MM.1S (cell line): Measurements from ENCODE around the gene BCAS3.

ENCODE experiments used
- DNase-seq: peaks from one replicate; pipeline ENCODE4 v3.0.0-alpha.2; 2015
- H2AFZ ChIP-seq: fragments of 300-600 bp; sonication (generic); 2 replicates; pipeline ENCODE4 v1.6.0; 2016; ENCODE audit warnings: antibody characterized with exemption, low read length
- H3F3A ChIP-seq: fragments of 300-600 bp; sonication (generic); 2 replicates; pipeline ENCODE4 v1.6.1; 2016; ENCODE audit warnings: mild to moderate bottlenecking, antibody characterized with exemption, low read length, moderate library complexity, mixed read lengths; ENCODE audit not compliant: insufficient read depth
- H3K27ac ChIP-seq: fragments of 300-600 bp; sonication (generic); 2 replicates; pipeline ENCODE4 v1.5.1; 2016; ENCODE audit warnings: mild to moderate bottlenecking, low read length
- H3K27me3 ChIP-seq: fragments of 300-600 bp; sonication (generic); replicated peaks from 2 replicates; pipeline ENCODE4 v1.6.0; 2016; ENCODE audit warnings: low read length; ENCODE audit not compliant: insufficient read depth
- H3K36me3 ChIP-seq: fragments of 300-600 bp; sonication (generic); replicated peaks from 2 replicates; pipeline ENCODE4 v1.6.1; 2016; ENCODE audit warnings: mild to moderate bottlenecking, low read length, mixed read lengths; ENCODE audit not compliant: insufficient read depth
- H3K4me1 ChIP-seq: fragments of 300-600 bp; sonication (generic); 2 replicates; pipeline ENCODE4 v1.6.1; 2016; ENCODE audit warnings: low read length, mixed read lengths
- H3K4me2 ChIP-seq: fragments of 300-600 bp; sonication (generic); 2 replicates; pipeline ENCODE4 v1.6.0; 2016; ENCODE audit warnings: low read depth, low read length
- H3K4me3 ChIP-seq: fragments of 300-600 bp; sonication (generic); 2 replicates; pipeline ENCODE4 v1.5.1; 2016; ENCODE audit warnings: low read length, mixed read lengths
- H3K79me2 ChIP-seq: fragments of 300-600 bp; sonication (generic); 2 replicates; pipeline ENCODE4 v1.6.1; 2016; ENCODE audit warnings: mixed run types, low read length, mixed read lengths
- H3K9ac ChIP-seq: fragments of 300-600 bp; sonication (generic); 2 replicates; pipeline ENCODE4 v1.6.1; 2016; ENCODE audit warnings: low read length, mixed read lengths
- H3K9me2 ChIP-seq: fragments of 300-600 bp; sonication (generic); replicated peaks from 2 replicates; pipeline ENCODE4 v1.6.1; 2016; ENCODE audit warnings: mild to moderate bottlenecking, low read length, mixed read lengths; ENCODE audit not compliant: insufficient read depth
- H3K9me3 ChIP-seq: fragments of 300-600 bp; sonication (generic); replicated peaks from 2 replicates; pipeline ENCODE4 v1.6.1; 2016; ENCODE audit warnings: mild to moderate bottlenecking, low read length, mixed read lengths; ENCODE audit not compliant: insufficient read depth
- H4K20me1 ChIP-seq: fragments of 300-600 bp; sonication (generic); 2 replicates; pipeline ENCODE4 v1.6.1; 2016; ENCODE audit warnings: mild to moderate bottlenecking, low read length, moderate library complexity, mixed read lengths; ENCODE audit not compliant: insufficient read depth
- EZH2 ChIP-seq: fragments of 300-600 bp; sonication (generic); optimal IDR thresholded peaks from 2 replicates; pipeline ENCODE3; 2017; ENCODE audit warnings: low read depth, mild to moderate bottlenecking, antibody characterized with exemption, low read length, mixed read lengths
- EZH2phosphoT487 ChIP-seq: fragments of 300-600 bp; sonication (generic); IDR thresholded peaks from 2 replicates; pipeline ENCODE4 v1.6.1; 2018; ENCODE audit warnings: antibody characterized with exemption, low read length
- TF ChIP-seq, protein P1 (sequence below): fragments of 300-600 bp; sonication (generic); IDR thresholded peaks from 2 replicates; pipeline ENCODE4 v1.5.1; 2016; ENCODE audit warnings: antibody characterized with exemption, low read length, mixed read lengths

The BCAS3 gene

DNA sequence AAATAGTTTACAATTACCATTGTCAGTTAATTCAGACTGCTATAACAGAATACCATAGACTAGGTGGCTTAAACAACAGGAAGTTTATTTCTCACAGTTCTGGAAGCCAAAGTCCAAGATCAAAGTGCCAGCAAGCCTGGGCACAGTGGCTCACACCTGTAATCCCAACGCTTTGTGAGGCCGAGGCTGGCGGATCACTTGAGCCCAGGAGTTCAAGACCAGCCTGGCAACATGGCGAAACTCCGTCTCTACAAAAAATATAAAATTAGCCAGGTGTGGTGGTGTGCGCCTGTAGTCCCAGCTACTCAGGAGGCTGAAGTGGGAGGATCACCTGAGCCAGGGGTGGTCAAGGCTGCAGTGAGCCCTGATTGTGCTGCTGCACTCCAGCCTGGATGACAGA is 650.7 kb downstream of the BCAS3 start:
- H3K9me3 ChIP-seq: no peaks in the 10 kb centered on the region
- H3F3A ChIP-seq: no peaks in the 10 kb centered on the region
- H3K9ac ChIP-seq: no peak overlapping the region
- H3K27ac ChIP-seq: no peak overlapping the region
- H3K36me3 ChIP-seq: no peaks in the 10 kb centered on the region
- no peaks in the 10 kb centered on the region for H3K79me2 ChIP-seq
- TF ChIP-seq, protein P1, sequence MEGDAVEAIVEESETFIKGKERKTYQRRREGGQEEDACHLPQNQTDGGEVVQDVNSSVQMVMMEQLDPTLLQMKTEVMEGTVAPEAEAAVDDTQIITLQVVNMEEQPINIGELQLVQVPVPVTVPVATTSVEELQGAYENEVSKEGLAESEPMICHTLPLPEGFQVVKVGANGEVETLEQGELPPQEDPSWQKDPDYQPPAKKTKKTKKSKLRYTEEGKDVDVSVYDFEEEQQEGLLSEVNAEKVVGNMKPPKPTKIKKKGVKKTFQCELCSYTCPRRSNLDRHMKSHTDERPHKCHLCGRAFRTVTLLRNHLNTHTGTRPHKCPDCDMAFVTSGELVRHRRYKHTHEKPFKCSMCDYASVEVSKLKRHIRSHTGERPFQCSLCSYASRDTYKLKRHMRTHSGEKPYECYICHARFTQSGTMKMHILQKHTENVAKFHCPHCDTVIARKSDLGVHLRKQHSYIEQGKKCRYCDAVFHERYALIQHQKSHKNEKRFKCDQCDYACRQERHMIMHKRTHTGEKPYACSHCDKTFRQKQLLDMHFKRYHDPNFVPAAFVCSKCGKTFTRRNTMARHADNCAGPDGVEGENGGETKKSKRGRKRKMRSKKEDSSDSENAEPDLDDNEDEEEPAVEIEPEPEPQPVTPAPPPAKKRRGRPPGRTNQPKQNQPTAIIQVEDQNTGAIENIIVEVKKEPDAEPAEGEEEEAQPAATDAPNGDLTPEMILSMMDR: no peak
- no peak for TF ChIP-seq EZH2
- no peak for TF ChIP-seq EZH2phosphoT487
- H3K4me2 ChIP-seq: no peak overlapping the region
- H4K20me1 ChIP-seq: no peaks in the 10 kb centered on the region
- H3K9me2 ChIP-seq: no peaks in the 10 kb centered on the region
- no peak overlapping the region for H3K4me3 ChIP-seq
- no peak for DNase-seq
- H2AFZ ChIP-seq: no peak overlapping the region
- H3K4me1 ChIP-seq: no peaks in the 10 kb centered on the region
- no peaks in the 10 kb centered on the region for H3K27me3 ChIP-seq

DNA sequence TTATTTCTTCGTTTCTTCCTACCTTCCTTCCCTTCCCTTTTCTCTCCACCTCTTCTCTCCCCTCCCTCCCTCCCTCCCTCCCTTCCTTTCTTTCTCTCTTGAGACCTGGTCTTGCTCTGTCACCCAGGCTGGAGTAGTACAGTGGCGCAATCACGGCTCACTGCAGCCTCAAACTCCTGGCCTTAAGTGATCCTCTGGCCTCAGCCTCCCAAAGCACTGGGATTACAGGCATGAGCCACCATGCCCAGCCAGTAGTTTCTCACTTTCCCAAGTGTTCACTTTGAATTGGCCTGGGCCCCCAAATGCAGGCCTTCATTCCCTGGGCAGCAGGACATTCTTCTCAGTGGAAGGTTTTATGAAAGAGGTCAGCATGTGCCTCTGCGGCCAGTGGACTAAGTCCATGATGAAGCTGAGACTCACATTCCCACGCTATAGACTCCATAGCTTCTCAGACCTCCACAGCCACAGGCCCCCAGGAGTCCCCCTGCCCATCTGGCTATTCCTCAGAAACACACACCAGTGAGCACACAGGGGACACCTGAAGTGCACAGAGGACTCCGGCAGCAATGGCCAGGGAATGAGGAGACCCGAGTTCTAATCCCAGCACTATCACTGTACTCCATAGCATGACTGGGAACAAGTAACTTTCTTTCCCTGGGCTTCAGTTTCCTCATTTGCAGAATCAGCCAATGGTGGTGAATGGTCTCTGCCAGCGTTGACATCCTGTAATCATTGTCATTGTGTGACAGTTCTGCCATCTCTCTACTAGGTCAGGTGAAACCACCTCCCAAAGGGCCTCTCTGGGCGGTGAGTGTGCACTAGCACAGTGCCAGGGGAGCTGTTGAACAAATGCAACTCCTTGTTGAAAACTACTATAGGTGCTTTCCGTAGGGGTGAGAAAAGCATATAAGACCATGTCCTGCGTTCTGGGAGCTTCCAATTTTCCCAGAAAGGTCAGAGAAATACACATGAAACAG is 652.8 kb downstream of the BCAS3 start:
- Histone ChIP-seq H3K27ac (no peak overlapping the region), H3K4me1 (no peaks in the 10 kb centered on the region), H3K9me3 (no peaks in the 10 kb centered on the region), H3K27me3 (no peaks in the 10 kb centered on the region), H3K9ac (no peak overlapping the region), H3F3A (no peaks in the 10 kb centered on the region), H3K79me2 (no peaks in the 10 kb centered on the region), H2AFZ (no peak overlapping the region), H3K9me2 (no peaks in the 10 kb centered on the region), H3K36me3 (no peaks in the 10 kb centered on the region), H3K4me3 (no peak overlapping the region), H4K20me1 (no peaks in the 10 kb centered on the region), H3K4me2 (no peak overlapping the region)
- no peak for DNase-seq
- TF ChIP-seq, protein P1: no peak
- TF ChIP-seq EZH2: no peak
- TF ChIP-seq EZH2phosphoT487: no peak

DNA sequence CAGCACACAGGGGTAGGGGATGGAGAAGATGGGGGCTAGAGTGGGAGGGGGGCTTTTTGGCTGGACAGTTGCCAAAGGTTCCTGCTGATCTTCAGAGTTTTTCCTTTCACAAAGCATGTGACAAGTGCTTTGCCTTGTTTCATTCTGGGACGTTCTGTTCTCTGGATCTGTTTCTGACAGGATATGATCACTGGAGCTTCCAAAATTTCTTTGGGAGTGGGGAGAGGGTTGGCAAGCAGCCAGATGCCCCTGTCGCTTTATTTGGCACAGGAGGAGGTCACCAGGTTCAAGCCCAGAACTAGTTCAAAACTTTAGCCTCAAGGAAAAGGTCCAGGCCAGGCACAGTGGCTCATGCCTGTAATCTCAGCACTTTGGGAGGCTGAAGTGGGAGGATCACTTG is 653.5 kb downstream of the BCAS3 start:
- no peaks in the 10 kb centered on the region for H3K36me3 ChIP-seq
- no peaks in the 10 kb centered on the region for H4K20me1 ChIP-seq
- DNase-seq: no peak
- no peak overlapping the region for H3K9ac ChIP-seq
- no peak overlapping the region for H2AFZ ChIP-seq
- no peaks in the 10 kb centered on the region for H3K27me3 ChIP-seq
- H3K9me2 ChIP-seq: no peaks in the 10 kb centered on the region
- H3F3A ChIP-seq: no peaks in the 10 kb centered on the region
- TF ChIP-seq EZH2 (no peak), EZH2phosphoT487 (no peak)
- TF ChIP-seq, protein P1: no peak
- no peak overlapping the region for H3K4me2 ChIP-seq
- no peaks in the 10 kb centered on the region for H3K4me1 ChIP-seq
- no peak overlapping the region for H3K27ac ChIP-seq
- H3K4me3 ChIP-seq: no peak overlapping the region
- H3K79me2 ChIP-seq: no peaks in the 10 kb centered on the region
- H3K9me3 ChIP-seq: no peaks in the 10 kb centered on the region
